ENCODE results near the gene APLP2. TPM values are rescaled to one million over a fixed set of nuclear protein-coding genes. Genes with fewer than 3 reads are reported as not detected.

The APLP2 gene
- total RNA-seq, 1 experiment from 2014 or later, result 2,076 TPM

GRCh38 chr11:130037058-130037457 is 32.6 kb upstream of the APLP2 start:
- intact Hi-C loops (cut with micrococcal nuclease; ENCODE audit: unreplicated experiment), result no loop called here
- CTCF ChIA-PET, result no interaction called here

GRCh38 chr11:130037881-130038585 is 31.7 kb upstream of the APLP2 start:
- no peak for TF ChIP-seq CTCF (IDR thresholded peaks at IDR 0.05; ENCODE audit: insufficient read depth in 1 of 2, low read depth in 1 of 2, low read length in 1 of 2, severe bottlenecking in 1 of 2, unreplicated experiment in 1 of 2)
- ChIA-PET CTCF (interaction anchor here (0.8 kb wide), 1 partner anchor 46 kb away, joined by 5 read pairs; no protein-coding TSS in a partner anchor), POLR2A (no interaction called here)
- H3K36me3 Mint-ChIP-seq (ENCODE audit: insufficient read depth, unreplicated experiment), result no peaks in the 10 kb centered on the region
- BruUV-seq (replicated peaks), result no TSS peak
- Histone ChIP-seq H3K4me1 (peaks cover 25% of the 10 kb centered on the region), H3K9me3 (no peaks in the 10 kb centered on the region; the same call in 1 of the 2 replicates), H3K4me3 (ENCODE audit: low read depth, low read length) (no peak overlapping the region), H3K27me3 (replicated peaks; ENCODE audit: control insufficient read depth, insufficient read depth, low read length) (no peaks in the 10 kb centered on the region), H3K36me3 (ENCODE audit: control insufficient read depth, insufficient read depth, low read length) (no peaks in the 10 kb centered on the region)
- intact Hi-C loops (cut with micrococcal nuclease; ENCODE audit: unreplicated experiment), result no loop called here
- H3K4me1 Mint-ChIP-seq (ENCODE audit: low read depth, unreplicated experiment), result peaks cover 26% of the 10 kb centered on the region
- H3K27ac Mint-ChIP-seq (ENCODE audit: unreplicated experiment), result no peak overlapping the region
- no peaks in the 10 kb centered on the region for H3K27me3 Mint-ChIP-seq (ENCODE audit: insufficient read depth, unreplicated experiment)
- H3K4me3 Mint-ChIP-seq (ENCODE audit: unreplicated experiment), result no peak overlapping the region
- H3K9me3 Mint-ChIP-seq (ENCODE audit: unreplicated experiment), result no peaks in the 10 kb centered on the region
- no peak for DNase-seq

More at GRCh38 chr11:130037058-130037457, 32.6 kb upstream of the APLP2 start:
- no peaks in the 10 kb centered on the region for H3K9me3 Mint-ChIP-seq (ENCODE audit: unreplicated experiment)
- no peaks in the 10 kb centered on the region for H3K36me3 ChIP-seq (ENCODE audit: control insufficient read depth, insufficient read depth, low read length)
- no peak overlapping the region for H3K4me3 ChIP-seq (ENCODE audit: low read depth, low read length)
- no peaks in the 10 kb centered on the region for H3K27me3 Mint-ChIP-seq (ENCODE audit: insufficient read depth, unreplicated experiment)
- BruUV-seq (replicated peaks), result no TSS peak
- H3K36me3 Mint-ChIP-seq (ENCODE audit: insufficient read depth, unreplicated experiment), result no peaks in the 10 kb centered on the region
- H3K27ac Mint-ChIP-seq (ENCODE audit: unreplicated experiment), result no peak overlapping the region
- TF ChIP-seq CTCF (IDR thresholded peaks at IDR 0.05; ENCODE audit: insufficient read depth in 1 of 2, low read depth in 1 of 2, low read length in 1 of 2, severe bottlenecking in 1 of 2, unreplicated experiment in 1 of 2), result no peak
- POLR2A ChIA-PET, result interaction anchor here (0.8 kb wide), 1 partner anchor 34 kb away, joined by 5 read pairs; the partner anchor contains the start of gene PRDM10
- H3K4me1 ChIP-seq, result peaks cover 33% of the 10 kb centered on the region
- no peaks in the 10 kb centered on the region for H3K27me3 ChIP-seq (replicated peaks; ENCODE audit: control insufficient read depth, insufficient read depth, low read length)
- H3K9me3 ChIP-seq, result no peaks in the 10 kb centered on the region; the same call in 1 of the 2 replicates
- no peak overlapping the region for H3K4me3 Mint-ChIP-seq (ENCODE audit: unreplicated experiment)
- H3K4me1 Mint-ChIP-seq (ENCODE audit: low read depth, unreplicated experiment), result peaks cover 29% of the 10 kb centered on the region
- peak; percentile 49 to 78 for DNase-seq

GRCh38 chr11:130040281-130040940 is 29.3 kb upstream of the APLP2 start:
- Histone ChIP-seq H3K27me3 (replicated peaks; ENCODE audit: control insufficient read depth, insufficient read depth, low read length) (no peaks in the 10 kb centered on the region), H3K36me3 (ENCODE audit: control insufficient read depth, insufficient read depth, low read length) (no peaks in the 10 kb centered on the region), H3K4me3 (ENCODE audit: low read depth, low read length) (no peak overlapping the region), H3K9me3 (peaks cover 5% of the 10 kb centered on the region), H3K4me1 (peaks cover 20% of the 10 kb centered on the region)
- ChIA-PET CTCF (no interaction called here), POLR2A (interaction anchor here (0.5 kb wide), 1 partner anchor 9 kb away, joined by 3 read pairs; no protein-coding TSS in a partner anchor)
- intact Hi-C loops (cut with micrococcal nuclease; ENCODE audit: unreplicated experiment), result no loop called here
- no peak overlapping the region for H3K27ac Mint-ChIP-seq (ENCODE audit: unreplicated experiment)
- TF ChIP-seq CTCF (IDR thresholded peaks at IDR 0.05; ENCODE audit: insufficient read depth in 1 of 2, low read depth in 1 of 2, low read length in 1 of 2, severe bottlenecking in 1 of 2, unreplicated experiment in 1 of 2), result no peak
- no peaks in the 10 kb centered on the region for H3K27me3 Mint-ChIP-seq (ENCODE audit: insufficient read depth, unreplicated experiment)
- BruUV-seq (replicated peaks), result no TSS peak
- H3K4me1 Mint-ChIP-seq (ENCODE audit: low read depth, unreplicated experiment), result peaks cover 33% of the 10 kb centered on the region
- no peak for DNase-seq
- H3K9me3 Mint-ChIP-seq (ENCODE audit: unreplicated experiment), result no peaks in the 10 kb centered on the region
- peaks cover 6% of the 10 kb centered on the region for H3K36me3 Mint-ChIP-seq (ENCODE audit: insufficient read depth, unreplicated experiment)
- no peak overlapping the region for H3K4me3 Mint-ChIP-seq (ENCODE audit: unreplicated experiment)
